GM21723 (cell line): ENCODE measurements around the gene CYP4F22.
A peak's percentile ranks its signal among the peaks of the same experiment; 100 is the strongest.
"Not testable (repeated sequence)": the region's sequence is repeated elsewhere in the genome, so short reads cannot be mapped to it uniquely, and the experiment has no call there.

Experiments
- ATAC-seq: cut with Tn5 transposase; IDR thresholded peaks from one replicate; pipeline ENCODE4 v1.9.1; 2021; ENCODE audit warnings: mild to moderate bottlenecking, moderate library complexity; ENCODE audit not compliant: unreplicated experiment

Gene CYP4F22

DNA sequence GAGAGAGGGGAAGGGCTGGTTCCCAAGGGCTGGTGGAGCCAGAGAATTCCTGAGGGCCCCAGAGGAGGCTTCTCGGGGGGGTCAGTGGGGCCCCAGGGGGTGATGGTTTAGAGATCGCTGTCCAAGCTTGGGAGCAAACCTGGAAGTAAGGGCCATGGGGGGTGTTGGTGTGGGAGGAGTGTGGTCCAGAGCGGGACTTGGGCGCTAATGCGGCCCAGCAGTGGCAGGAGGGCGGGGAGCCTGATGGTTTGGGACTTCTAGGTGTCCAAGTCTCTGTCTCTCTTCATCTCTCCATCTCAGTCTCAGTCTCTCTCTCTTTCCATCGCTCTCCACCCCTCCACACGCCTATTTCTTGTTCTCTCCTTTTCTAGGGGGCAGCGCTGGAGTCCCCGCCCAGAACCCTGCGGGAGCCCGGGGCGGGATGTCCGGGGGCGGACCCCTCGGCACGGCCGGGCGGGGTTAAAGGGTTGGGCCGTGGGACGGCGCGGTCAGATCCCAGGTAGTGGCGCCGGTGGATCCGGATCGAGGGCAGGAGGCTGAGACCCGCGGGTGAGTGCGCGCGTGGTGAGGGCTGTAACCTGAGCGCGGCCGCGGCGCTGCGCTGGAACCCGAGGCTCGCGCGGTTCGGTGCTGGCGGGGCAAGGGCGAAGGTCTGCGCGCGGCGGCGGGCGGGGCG lies at the start of gene CYP4F22:
CYP4F22 (plus strand) TSS at position 491 of the 676 bp plus-strand sequence. CDS start 16,812 bp downstream, outside the sequence.
- ATAC-seq, result no peak

DNA sequence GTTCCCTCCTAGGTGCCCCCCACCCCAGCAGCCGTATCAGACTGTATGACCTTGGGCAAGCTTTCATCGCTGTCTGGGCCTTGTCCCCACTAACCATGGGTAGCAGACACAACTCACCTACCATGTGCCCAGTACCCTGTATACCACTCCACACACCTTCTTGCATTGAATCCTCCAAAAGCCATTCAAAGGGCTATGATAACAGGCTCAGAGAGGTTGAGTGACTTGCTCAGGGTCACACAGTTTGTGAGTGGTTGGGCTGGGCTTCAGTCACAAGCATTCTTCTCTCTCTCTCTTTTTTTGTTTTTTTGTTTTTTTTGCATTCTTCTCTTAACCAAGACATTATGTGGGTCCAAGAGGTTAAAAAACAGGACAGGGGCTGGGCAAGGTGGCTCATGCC lies 46.6 kb upstream of the CYP4F22 start:
- no peak for ATAC-seq

DNA sequence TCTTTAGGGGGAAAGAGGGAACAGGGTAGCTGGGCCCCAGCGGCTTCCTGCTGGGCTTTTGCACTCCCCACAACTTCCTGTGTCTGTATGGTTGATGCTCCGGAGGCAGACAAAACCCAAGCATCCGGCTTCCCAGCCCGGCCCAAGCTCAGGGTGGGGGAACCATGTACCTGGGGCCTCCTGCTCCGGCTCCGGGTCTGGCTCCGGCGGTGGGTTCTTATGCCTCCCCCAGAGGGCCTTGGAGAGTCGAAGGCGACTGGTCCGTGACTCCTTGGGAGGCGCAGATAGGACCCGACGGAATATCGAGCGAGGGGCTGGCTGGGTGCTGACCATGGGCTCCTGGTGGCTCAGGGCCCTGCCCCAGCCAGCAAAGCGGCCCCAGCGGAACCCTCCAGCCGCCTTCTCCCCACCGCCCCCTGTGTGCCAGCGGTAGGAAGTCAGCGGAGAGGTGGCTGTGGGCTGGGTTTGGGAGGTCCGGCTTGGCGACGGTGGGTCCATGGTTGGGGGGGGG lies 44.4 kb upstream of the CYP4F22 start:
- ATAC-seq, result peak; percentile 61

DNA sequence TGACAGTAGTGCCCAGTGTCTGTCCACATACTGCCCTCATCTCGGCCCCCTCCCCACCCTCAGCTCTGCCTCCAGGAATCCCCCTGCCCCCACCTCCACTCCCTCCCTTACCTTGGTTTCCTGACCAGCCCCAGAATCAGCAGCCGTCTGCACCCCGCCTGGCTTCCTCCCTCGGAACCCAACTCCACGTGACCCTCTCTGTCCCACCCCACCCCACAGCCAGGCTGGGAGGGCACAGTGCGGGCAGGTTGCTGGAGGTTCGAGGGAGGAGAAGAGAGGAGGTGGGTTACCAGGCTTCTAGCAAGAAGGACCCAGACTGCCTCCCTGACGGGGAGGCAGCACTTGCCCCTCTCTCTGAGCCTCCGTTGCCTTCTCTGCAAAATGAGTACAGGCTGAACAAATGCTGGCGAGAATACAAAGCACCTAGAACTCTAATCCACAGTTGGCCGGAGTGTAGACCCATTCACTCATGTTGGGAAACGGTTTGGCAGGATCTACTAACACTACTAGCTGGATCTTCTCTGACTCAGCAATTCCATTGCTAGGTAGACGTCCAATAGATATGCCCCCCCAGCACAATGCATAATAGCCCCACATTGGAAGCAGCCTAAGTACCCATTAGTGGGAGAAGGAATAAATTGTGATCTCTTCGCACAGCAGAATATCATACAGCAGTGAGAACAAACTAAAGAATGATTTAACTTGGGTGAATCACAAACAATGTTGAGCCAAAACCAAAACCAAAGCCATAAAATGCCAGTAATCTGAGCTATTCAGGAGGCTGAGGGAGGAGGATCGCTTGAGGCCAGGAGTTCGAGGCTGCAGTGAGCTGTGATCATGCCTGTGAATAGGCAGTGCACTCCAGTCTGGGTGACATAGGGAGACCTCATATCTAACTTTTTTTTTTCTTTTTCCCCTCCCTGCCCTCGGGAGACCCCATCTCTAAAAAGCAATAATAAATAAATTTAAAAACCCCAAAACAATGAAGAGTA lies 43.6 kb upstream of the CYP4F22 start, which contains the start of gene RASAL3:
RASAL3 (minus strand) TSS at position 151 of the 992 bp plus-strand sequence. CDS start 186 bp downstream, outside the sequence.
- ATAC-seq, result peak; percentile 58

DNA sequence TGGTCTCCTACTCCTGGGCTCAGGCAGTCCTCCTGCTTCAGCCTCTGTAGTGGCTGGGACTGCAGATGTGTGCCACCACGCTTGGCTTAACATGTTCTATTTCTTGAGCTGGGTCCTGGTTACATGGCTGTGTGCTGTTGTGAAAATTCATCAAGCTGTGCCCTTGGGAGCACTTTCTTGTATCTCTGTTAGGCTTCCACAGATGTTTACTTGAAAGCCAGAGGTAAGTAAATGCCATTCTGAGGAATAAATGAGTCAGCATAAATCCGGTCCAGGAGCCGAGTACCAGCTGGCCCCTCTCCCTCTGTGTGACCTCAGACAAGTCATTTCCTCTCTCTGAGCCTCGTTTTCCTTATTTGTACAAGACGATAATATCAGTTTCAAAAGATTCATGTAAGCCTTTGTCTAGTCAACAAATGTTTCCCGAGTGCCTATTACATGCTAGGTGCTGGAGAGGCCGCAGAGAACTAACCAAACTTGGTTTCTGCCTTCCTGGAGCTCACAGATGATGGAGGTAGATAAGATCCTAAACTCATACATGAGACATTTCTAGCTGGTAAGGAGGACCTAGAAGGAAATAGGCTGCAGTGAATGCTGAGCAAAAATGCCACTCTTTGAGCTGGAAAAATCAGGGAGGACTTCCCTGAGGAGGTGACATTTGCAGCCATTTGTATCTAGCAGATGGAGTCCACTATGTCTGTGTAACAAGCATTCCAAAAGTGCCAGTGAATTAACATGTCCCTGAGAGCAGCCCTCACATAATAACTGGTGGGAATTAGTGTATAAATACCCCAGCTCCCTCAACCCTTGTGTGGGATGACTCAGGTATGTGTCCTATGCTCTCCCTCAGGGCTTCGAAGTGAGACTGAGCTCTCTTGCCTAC lies 41.2 kb upstream of the CYP4F22 start:
- peak; percentile 48 for ATAC-seq

DNA sequence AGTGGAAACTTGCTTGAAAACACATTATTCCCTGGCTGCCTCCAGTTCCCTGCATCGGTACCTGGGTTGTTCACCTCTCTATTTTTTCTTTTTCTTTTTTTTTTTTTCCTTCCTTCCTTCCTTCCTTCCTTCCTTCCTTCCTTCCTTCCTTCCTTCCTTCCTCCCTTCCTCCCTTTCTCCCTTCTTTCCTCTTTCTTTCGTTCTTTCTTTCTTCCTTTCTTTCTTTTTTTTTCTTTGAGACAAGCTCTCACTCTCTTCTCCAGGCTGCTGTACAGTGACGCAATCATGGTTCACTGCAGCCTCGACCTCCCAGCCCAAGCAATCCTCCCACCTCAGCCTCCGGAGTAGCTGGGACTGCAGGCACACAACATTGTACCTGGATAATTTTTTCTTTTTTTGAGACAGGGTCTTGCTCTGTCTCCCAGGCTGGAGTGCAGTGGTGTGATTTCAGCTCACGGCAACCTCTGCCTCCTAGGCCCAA lies 40.6 kb upstream of the CYP4F22 start:
- ATAC-seq, result no peak

DNA sequence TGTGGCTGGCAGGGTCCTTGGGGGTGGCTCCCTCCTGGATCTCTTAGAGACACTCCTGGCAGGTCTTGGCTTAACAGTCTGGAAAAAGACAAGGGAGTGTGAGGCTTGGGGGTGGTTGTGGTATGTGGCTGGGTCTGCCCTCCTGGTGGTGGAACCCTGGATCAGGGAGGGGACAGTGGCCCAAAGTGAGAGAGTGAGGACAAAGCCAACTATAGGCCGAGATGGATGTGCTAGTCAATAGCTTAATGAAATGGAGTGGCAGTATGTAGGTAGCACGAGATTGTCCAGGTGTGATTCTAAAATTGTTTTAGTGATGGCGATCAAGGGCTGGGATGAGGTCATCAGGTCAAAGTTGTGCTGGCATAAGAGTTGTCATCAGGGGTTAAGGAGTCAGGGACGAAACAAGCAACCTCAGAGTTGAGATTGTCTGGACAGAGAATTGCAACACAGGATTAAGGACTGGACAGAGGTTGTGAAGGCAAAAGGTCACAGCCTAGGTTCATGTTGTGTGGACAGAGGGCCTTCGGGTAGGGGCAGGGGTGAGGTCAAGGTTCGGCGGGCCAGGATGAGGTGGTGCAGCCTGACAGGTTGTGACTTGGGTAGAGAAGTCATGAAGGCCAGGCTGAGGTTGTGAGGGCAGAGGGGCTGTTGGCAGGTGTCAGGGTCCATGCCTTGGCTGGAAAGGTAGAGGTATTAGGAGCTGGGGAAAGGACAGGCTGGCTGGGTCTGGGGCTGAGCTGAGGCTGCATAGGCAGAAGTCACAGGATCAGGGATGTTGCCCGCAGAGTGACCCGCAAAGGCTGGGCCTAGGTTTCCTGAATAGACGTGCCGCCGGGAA lies 39.4 kb upstream of the CYP4F22 start:
- ATAC-seq, result no peak

DNA sequence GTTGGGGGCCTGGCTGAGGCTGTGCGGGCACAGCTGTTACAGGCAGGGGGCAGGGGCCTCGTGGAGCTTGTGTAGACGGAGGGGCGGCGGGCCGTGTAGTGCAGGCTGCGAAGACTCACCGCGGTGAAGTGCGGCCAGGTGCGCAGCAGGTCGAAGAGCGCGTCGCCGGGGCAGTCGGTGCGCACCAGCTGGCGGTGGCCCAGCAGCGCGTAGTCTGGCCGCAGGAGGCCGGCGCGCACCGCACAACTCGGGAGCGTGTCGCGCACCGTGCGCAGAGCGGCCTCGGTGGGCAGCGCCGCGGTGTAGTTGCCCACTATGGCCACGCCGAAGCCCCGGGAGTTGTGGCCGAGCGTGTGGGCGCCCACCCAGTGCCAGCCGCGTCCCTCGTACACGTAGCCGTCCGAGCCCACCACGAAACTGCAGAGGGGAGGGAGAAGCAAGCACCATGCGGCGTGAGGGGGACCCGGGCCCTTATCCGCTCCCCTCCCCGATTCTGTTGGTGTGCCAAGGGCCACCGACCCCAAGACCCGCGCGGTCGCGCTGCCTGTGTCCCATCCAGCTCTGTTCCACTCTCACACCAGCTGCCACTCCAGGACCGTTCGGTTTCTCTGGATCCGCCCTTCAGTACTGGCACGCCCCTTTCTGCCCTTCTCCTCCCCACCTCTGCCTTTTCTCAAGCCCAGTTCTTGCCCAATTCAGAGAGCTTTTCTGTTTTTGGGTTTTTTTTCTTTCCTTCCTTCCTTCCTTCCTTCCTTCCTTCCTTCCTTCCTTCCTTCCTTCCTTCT lies 38.6 kb upstream of the CYP4F22 start:
- ATAC-seq, result no peak

DNA sequence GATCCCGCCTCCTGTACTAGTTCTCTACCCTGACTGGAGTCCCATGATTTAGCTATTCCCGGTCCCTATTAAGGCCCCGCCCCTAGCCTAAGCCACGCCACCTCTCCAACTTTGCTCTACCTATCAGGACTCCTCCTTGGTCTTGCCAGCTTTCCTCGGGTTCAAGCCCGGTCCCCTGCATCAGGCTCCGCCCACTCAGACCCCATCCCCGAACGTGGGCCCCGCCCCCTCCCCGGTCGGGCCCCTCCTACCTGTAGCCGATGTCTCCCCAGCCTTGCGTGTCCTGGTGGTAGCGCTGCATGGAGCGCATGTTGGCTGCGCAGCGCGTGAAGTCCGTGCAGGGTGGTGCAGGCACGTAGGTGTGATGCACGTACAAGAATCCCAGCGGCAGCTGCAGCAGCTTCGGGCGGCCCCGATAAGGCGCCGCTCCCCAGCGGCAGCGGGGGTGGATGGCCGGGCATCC lies 36.7 kb upstream of the CYP4F22 start:
- no peak for ATAC-seq

DNA sequence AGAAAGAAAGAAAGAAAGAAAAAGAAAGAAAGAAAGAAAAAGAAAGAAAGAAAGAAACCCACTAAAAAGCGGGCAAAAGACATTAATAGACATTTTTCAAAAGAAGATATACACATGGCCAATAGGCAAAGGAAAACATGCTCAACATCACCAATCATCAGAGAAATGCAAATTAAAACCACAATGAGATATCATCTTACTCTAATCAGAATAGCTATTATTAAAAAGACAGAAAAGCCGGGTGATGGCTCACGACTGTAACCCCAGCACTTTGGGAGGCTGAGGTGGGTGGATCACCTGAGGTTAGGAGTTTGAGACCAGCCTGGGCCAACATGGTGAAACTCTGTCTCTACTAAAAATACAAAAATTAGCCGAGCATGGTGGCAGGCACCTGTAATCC lies 34.5 kb upstream of the CYP4F22 start:
- ATAC-seq, result not testable (repeated sequence)

DNA sequence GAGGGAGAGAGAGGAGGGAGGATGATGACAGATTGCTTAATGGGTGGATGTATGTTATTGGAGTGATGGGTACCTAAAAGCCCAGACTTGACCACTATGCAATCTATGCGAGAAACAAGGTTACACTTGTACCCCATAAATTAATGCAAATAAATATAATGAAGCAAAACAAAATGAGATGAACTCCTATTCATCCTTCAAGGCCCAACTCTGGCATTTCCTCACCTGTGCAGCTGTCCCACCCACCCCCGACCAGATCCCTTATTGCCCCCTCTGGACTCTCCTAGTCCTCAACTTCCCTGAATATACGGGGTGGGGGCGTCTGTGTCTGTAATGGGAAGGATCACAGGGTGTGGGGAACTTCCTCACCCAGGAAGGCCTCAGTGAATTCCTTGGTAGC lies 33.2 kb upstream of the CYP4F22 start:
- ATAC-seq, result no peak

DNA sequence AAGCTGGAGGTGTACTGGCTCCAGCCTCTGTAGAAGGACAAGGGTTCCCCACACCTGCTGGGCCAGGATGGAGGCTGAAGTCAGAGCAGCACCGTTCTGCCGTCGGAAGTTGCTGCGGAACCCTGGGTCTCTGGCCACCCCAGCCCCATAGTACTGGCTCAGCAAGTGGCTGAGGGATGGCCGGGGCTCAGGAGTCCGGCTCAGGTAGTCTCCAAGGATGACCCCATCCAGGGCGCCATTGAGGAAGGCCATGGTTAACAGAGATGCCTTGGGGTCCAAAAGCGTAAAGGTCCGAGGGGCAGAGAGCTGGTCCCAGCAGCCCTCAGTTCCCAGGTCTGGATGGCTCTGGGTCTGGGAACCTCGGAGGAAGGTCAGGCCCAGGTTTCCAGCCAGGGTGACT lies 32.7 kb upstream of the CYP4F22 start:
- ATAC-seq, result no peak

DNA sequence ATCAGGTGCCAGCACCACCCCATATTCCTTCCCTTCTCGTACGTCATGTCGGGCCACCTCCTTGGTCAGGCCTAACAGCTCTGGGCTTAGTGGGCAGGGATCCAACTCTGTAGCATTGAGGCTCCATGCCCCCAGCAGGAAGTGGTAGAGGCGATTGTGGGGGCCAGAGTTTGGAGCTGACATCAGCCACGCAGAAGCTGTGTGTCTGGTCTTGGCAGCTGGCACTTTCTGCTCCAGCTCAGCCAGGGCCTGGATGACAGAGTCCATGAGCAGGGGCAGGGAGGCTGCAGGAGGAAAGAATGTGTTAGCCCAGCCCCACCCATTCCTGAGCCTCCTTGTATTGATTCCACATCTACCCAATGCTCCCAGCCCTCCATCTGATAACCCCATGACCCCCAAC lies 32.0 kb upstream of the CYP4F22 start:
- no peak for ATAC-seq

DNA sequence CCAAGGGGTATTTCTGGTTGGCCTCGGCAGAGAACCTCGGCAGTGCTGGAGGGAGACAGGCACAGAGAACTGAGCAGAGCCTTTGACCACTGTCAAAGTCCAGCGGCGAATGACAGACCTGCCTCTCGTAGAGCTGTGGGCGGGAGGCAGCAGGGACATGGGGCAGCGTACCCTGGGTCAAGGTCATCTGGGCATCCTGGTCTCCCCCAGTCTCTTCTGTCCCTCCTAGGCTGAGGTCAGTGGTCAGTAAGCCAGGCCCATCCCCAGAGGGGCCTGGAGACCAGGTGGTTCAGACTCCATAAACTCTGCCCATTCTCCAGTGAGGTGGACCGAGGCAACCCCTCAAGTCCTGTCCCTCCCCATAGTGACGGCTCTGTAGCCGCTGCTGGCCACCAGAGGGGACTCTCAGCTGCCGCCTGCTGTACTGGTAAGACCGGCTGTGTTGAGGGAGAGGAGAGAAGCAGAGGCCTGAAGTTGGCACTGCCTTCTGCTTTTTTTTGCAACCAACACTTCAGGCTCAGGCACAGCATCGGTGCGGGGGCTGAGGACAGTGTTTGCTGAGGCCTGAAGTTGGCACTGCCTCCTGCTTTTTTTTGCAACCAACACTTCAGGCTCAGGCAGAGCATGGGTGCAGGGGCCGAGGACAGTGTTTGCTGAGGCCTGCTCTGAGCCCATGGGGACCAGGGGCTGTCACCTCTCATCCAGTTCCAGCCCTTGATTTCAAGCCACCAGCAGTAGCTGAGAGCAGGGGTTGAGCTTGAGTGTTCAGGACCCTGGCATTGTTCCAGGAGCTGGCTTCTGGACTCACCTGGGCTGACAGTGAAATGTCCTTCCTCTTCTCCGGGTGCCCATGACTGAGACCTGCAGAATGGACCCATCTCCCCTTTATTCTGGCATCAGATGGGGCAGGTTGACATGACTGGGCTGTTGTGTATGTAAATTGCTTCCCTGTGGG lies 28.7 kb upstream of the CYP4F22 start, which contains the start of gene PGLYRP2:
PGLYRP2 (minus strand) TSS at position 111 of the 955 bp plus-strand sequence. CDS start 130 bp downstream, outside the sequence.
- ATAC-seq, result no peak

DNA sequence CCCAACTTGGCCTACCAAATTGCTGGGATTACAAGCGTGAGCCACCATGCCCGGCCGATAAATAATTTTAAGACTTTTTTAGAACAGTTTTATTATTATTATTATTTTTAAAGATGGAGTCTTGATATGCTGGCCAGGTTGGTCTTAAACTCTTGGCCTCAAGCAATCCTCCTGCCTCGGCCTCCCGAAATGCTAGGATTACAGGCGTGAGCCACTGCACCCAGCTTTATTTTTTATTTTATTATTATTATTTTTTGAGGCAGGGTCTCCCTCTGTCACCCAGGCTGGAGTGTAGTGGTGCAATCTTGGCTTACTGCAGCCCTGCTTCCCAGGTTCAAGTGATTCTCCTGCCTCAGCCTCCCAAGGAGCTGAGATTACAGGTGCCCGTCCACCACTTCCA lies 27.3 kb upstream of the CYP4F22 start:
- ATAC-seq, result not testable (repeated sequence)

DNA sequence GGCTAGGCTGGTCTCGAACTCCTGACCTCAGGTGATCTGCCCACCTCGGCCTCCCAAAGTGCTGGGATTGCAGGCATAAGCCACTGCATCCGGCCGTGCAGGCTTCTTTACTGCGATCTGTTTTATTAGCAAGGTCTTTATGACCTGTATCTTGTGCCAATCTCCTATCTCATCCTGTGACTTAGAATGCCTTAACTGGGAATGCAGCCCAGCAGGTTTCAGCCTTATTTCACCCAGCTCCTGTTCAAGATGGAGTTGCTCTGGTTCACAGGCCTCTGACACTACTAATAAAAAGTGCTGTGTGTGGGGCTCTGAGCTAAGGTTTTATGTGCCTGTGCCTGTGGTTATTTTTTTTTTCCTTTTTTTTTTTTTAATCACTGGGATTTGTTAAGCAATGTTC lies 22.6 kb upstream of the CYP4F22 start:
- not testable (repeated sequence) for ATAC-seq

DNA sequence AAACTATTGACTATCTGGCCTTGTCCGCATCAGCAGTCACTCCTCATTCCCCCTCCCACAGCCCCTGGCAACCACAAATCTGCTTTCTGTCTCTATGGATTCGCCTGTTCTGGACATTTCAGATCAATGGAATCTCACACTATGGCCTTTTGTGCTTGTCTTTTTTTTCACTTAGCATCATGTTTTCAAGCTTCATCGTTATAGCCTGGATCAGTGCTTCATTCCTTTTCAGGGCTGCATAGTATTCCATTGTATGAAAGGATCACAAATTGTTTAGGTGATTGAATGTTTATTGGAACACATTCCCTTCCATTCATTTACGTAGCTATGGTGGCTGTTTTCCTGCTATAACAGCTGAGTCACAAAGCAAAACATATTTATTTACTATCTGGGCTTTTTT lies 21.3 kb upstream of the CYP4F22 start:
- ATAC-seq, result no peak
